Sigmoid colon (tissue), 7 donors: ENCODE measurements around the gene PA2G4. TPM values are rescaled to one million over a fixed set of nuclear protein-coding genes. Genes with fewer than 3 reads are reported as not detected.

Source experiments
- DNase-seq: peaks from one replicate; pipeline ENCODE4 v3.0.0-alpha.2; 2019
- H3K27ac ChIP-seq, 4 donors: fragments of 200-600 bp; sonication (generic); one replicate each; pipeline ENCODE4 v1.5.1; 2016 to 2019; ENCODE audit warnings: mild to moderate bottlenecking in 1 of 4
- H3K27me3 ChIP-seq, 3 donors: fragments of 200-600 bp; sonication (generic); one replicate each; pipeline ENCODE4 v1.5.1; 2019; ENCODE audit warnings: mild to moderate bottlenecking in 1 of 3
- H3K36me3 ChIP-seq, 4 donors: fragments of 200-600 bp; sonication (generic); one replicate each; pipeline ENCODE4 v1.5.1; 2016 to 2019
- H3K4me1 ChIP-seq, 4 donors: fragments of 200-600 bp; sonication (generic); one replicate each; pipeline ENCODE4 v1.5.1; 2017 to 2019
- H3K4me3 ChIP-seq, 4 donors: fragments of 200-600 bp; sonication (generic); one replicate each; pipeline ENCODE4 v1.5.1; 2017 to 2019; ENCODE audit warnings: mild to moderate bottlenecking in 2 of 4, moderate library complexity in 1 of 4
- H3K9me3 ChIP-seq, 4 donors: fragments of 200-600 bp in 3 of 4; sonication (generic) in 3 of 4; one replicate each; pipeline versions ENCODE4 v1.5.1 to v1.6.1; 2013 to 2019
- EP300 ChIP-seq, 4 donors: sonication (generic); formaldehyde crosslinking; IDR thresholded peaks; one replicate each; pipeline ENCODE4 v1.6.1; 2017; ENCODE audit warnings: antibody characterized with exemption in 4 of 4
- POLR2A ChIP-seq, 2 donors: fragments of 450-650 bp; IDR thresholded peaks; one replicate each; pipeline ENCODE4 v1.6.1; 2016; ENCODE audit warnings: antibody characterized with exemption in 2 of 2, mild to moderate bottlenecking in 2 of 2, moderate library complexity in 2 of 2
- POLR2AphosphoS5 ChIP-seq, 4 donors: sonication (generic); formaldehyde crosslinking; IDR thresholded peaks; one replicate each; pipeline ENCODE4 v1.6.1; 2017; ENCODE audit warnings: antibody characterized with exemption in 4 of 4
- WGBS, 2 donors: extraction: QIAGEN DNeasy Blood & Tissue Kit; methylation state at CpG; one replicate each; pipeline ENCODE4 v1.1.7; 2013; 5-methylcytosine and 5-hydroxymethylcytosine counted together
- intact Hi-C: fragments of 100-400 bp; cut with DNase I; formaldehyde crosslinking; loops from one replicate; pipeline ENCODE4 v1.15.1; 2023
- polyA plus RNA-seq, 3 donors: library from polyadenylated mRNA; stranded (reverse); fragments of 200-250 nt; gene quantifications; one replicate each; pipeline ENCODE4 v1.2.3, GENCODE V29; 2013
- total RNA-seq, 4 donors: library from RNA; depleted of rRNA; stranded (reverse); fragments of >200 nt; gene quantifications; one replicate each; pipeline ENCODE4 v1.1.0, GENCODE V29; 2016
- TF ChIP-seq, protein P1 (sequence below), 4 experiments: fragments of 450-650 bp in 3 of 4; fragments of 200-600 bp in 1 of 4; IDR thresholded peaks; one replicate each; pipeline ENCODE4 v1.5.1; 2016 to 2019; ENCODE audit warnings: antibody characterized with exemption in 4 of 4, mild to moderate bottlenecking in 3 of 4, moderate library complexity in 2 of 4
- donor health status: healthy with polysubstance abuse.
- donor health status: Bipolar disorder and iron deficiency.
- donor health status: healthy.

Gene PA2G4
- total and polyA plus RNA-seq, 7 donors, result 52.9 to 157 (median 106) TPM

GRCh38 chr12:56157201-56158028 is 53.1 kb downstream of the PA2G4 start:
- DNase-seq, result peak; percentile 94
- Histone ChIP-seq H3K9me3 (no peaks in the 10 kb centered on the region), H3K27ac (peak overlapping the region; percentile 93 to 99 (median 94)), H3K36me3 (peaks cover 29 to 31% (median 31%) of the 10 kb centered on the region in 4 donors), H3K27me3 (no peaks in the 10 kb centered on the region), H3K4me3 (peak overlapping the region; percentile 61 to 99 (median 78)), H3K4me1 (peaks cover 0 to 58% (median 43%) of the 10 kb centered on the region in 4 donors)
- TF ChIP-seq EP300 (IDR thresholded peaks at IDR 0.05), result no peak
- TF ChIP-seq POLR2AphosphoS5 (IDR thresholded peaks at IDR 0.05), result peak; percentile 13 to 56 (median 43)
- peak; percentile 50 to 69 for TF ChIP-seq POLR2A (IDR thresholded peaks at IDR 0.05)
- TF ChIP-seq, protein P1, sequence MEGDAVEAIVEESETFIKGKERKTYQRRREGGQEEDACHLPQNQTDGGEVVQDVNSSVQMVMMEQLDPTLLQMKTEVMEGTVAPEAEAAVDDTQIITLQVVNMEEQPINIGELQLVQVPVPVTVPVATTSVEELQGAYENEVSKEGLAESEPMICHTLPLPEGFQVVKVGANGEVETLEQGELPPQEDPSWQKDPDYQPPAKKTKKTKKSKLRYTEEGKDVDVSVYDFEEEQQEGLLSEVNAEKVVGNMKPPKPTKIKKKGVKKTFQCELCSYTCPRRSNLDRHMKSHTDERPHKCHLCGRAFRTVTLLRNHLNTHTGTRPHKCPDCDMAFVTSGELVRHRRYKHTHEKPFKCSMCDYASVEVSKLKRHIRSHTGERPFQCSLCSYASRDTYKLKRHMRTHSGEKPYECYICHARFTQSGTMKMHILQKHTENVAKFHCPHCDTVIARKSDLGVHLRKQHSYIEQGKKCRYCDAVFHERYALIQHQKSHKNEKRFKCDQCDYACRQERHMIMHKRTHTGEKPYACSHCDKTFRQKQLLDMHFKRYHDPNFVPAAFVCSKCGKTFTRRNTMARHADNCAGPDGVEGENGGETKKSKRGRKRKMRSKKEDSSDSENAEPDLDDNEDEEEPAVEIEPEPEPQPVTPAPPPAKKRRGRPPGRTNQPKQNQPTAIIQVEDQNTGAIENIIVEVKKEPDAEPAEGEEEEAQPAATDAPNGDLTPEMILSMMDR (IDR thresholded peaks at IDR 0.05), result peak in 3 of 4 experiments; percentile 74 to 95 (median 91)
- 2 to 5% methylated on average over 45 of the region's 45 CpGs for WGBS, 2 donors
- intact Hi-C loops, result loop anchor here (1.0 to 2.0 kb wide), 3 partner anchors 32 to 65 kb away; partner anchors contain the start of genes SMARCC2 and ZC3H10

GRCh38 chr12:56158029-56158925 is 53.9 kb downstream of the PA2G4 start, which contains the start of gene MYL6:
Gene MYL6, plus strand, starts transcription at chr12:56158359. Its CDS starts 43 bp downstream, at chr12:56158402.
- no peaks in the 10 kb centered on the region for H3K9me3 ChIP-seq
- intact Hi-C loops, result loop anchor here (1.0 to 2.0 kb wide), 3 partner anchors 31 to 65 kb away; partner anchors contain the start of genes SMARCC2 and ZC3H10
- DNase-seq, result peak; percentile 99
- peaks cover 35 to 39% (median 37%) of the 10 kb centered on the region in 4 donors for H3K36me3 ChIP-seq
- H3K4me3 ChIP-seq, result peak within 1 kb of the TSS; percentile 61 to 99 (median 78)
- peak within 1 kb of the TSS; percentile 93 to 99 (median 94) for H3K27ac ChIP-seq
- H3K27me3 ChIP-seq, result no peaks in the 10 kb centered on the region
- TF ChIP-seq POLR2AphosphoS5 (IDR thresholded peaks at IDR 0.05) (peak; percentile 100), EP300 (IDR thresholded peaks at IDR 0.05) (no peak), POLR2A (IDR thresholded peaks at IDR 0.05) (peak; percentile 100)
- 0 to 1% methylated on average over 30 of the region's 30 CpGs for WGBS, 2 donors
- peaks cover 0 to 59% (median 43%) of the 10 kb centered on the region in 4 donors for H3K4me1 ChIP-seq

DNA sequence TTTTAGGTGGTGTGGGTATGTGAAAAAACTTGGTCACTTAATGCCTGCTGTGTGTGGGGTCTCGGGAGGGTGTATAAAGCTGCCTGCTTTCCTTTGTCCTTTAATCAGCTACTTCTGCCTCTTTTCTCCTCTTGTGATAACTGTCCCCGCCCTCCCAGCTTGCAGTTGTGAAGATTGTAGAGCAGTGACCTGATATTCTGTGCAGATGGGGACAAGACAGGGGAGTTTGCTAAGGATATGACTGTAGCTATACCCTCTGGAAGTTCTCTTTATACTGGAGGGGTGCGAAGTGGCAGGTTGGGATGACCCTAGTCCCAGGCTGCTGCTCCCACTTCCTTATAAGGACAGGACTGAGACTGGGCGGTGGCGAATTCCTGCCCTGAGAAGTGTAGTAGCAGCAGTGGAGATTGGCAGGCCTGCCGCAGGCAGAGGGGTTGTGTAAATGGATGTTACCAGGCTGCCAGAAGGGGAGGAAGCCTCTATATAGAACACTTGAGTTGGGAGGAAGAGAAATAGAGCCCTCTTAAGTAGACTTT is 54.6 kb downstream of the PA2G4 start:
- 1% methylated on average over 6 of the region's 6 CpGs for WGBS, 2 donors
- Histone ChIP-seq H3K27ac (peak overlapping the region; percentile 93 to 99 (median 94)), H3K9me3 (no peaks in the 10 kb centered on the region), H3K27me3 (no peaks in the 10 kb centered on the region), H3K36me3 (peaks cover 35 to 45% (median 37%) of the 10 kb centered on the region in 4 donors), H3K4me3 (peak overlapping the region; percentile 61 to 99 (median 78)), H3K4me1 (peaks cover 0 to 59% (median 42%) of the 10 kb centered on the region in 4 donors)
- peak in 1 of 4 donors; percentile 32 for TF ChIP-seq EP300 (IDR thresholded peaks at IDR 0.05)
- TF ChIP-seq, protein P1 (IDR thresholded peaks at IDR 0.05), result no peak
- TF ChIP-seq POLR2A (IDR thresholded peaks at IDR 0.05), result peak; percentile 88 to 91
- peak; percentile 91 to 96 (median 94) for TF ChIP-seq POLR2AphosphoS5 (IDR thresholded peaks at IDR 0.05)
- intact Hi-C loops, result loop anchor here (1.0 to 2.0 kb wide), 3 partner anchors 30 to 64 kb away; partner anchors contain the start of genes SMARCC2 and ZC3H10
- peak; percentile 97 for DNase-seq

DNA sequence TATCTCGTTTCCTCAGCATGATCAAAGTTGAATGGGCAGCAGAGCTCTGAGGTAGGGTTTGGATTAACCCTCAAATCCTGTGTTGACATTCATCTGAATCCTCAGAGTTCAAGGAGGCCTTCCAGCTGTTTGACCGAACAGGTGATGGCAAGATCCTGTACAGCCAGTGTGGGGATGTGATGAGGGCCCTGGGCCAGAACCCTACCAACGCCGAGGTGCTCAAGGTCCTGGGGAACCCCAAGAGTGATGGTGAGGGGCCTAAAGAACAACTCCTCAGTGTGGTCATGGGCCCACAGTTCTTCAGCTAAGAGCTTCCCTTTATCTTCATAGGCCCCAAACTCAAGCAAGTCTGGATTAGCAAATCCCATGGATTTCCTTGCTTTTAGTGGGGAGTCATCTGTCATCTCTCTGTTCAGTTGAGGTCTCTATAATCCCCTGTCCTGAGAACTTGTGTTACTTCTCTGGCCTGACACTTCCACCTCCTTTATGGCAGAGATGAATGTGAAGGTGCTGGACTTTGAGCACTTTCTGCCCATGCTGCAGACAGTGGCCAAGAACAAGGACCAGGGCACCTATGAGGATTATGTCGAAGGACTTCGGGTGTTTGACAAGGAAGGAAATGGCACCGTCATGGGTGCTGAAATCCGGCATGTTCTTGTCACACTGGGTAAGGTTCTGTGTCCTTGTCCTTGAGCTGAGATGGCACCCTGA is 55.3 kb downstream of the PA2G4 start:
- intact Hi-C loops, result loop anchor here (2.0 kb wide), 2 partner anchors 41 to 63 kb away; partner anchors contain the start of gene ZC3H10
- TF ChIP-seq POLR2A (IDR thresholded peaks at IDR 0.05), result no peak
- TF ChIP-seq, protein P1 (IDR thresholded peaks at IDR 0.05), result peak in 1 of 4 experiments; percentile 18
- H3K4me1 ChIP-seq, result peaks cover 0 to 58% (median 42%) of the 10 kb centered on the region in 4 donors
- H3K27ac ChIP-seq, result peak overlapping the region; percentile 93 to 99 (median 94)
- no peak for DNase-seq
- peak overlapping the region; percentile 61 to 99 (median 78) for H3K4me3 ChIP-seq
- no peaks in the 10 kb centered on the region for H3K9me3 ChIP-seq
- peaks cover 35 to 51% (median 37%) of the 10 kb centered on the region in 4 donors for H3K36me3 ChIP-seq
- no peaks in the 10 kb centered on the region for H3K27me3 ChIP-seq
- WGBS, 2 donors, result 5 to 35% methylated on average over 8 of the region's 8 CpGs
